H1 (cell line): ENCODE results near the gene DYDC2. TPM values are rescaled to one million over a fixed set of nuclear protein-coding genes. Genes with fewer than 3 reads are reported as not detected.

Experiments
- EZH2 ChIP-seq: fragments of 200-600 bp; sonication (generic); IDR thresholded peaks from 2 replicates; pipeline ENCODE4 v1.7.1; 2012; ENCODE audit warnings: low read depth, mild to moderate bottlenecking, moderate library complexity, low read length, inconsistent platforms; ENCODE audit not compliant: severe bottlenecking
- RNF2 ChIP-seq: fragments of 200-900, 300-1000 bp; sonication (generic); IDR thresholded peaks from 2 replicates; pipeline ENCODE4 v1.7.1; 2016; ENCODE audit warnings: borderline replicate concordance, low read depth, mild to moderate bottlenecking, antibody characterized with exemption, low read length; ENCODE audit not compliant: poor library complexity, severe bottlenecking; ENCODE audit errors: missing control alignments
- RXRA ChIP-seq: IDR thresholded peaks from 2 replicates; pipeline ENCODE4 v1.6.1; 2011; ENCODE audit warnings: low read depth, mild to moderate bottlenecking, low read length, moderate library complexity; ENCODE audit not compliant: insufficient read depth
- SIRT6 ChIP-seq: IDR thresholded peaks from one replicate; pipeline ENCODE4 v1.7.1; 2012; ENCODE audit warnings: low read length, inconsistent platforms
- SP1 ChIP-seq: IDR thresholded peaks from 2 replicates; pipeline ENCODE4 v1.6.1; 2011; ENCODE audit warnings: low read depth, low read length
- USF2 ChIP-seq: IDR thresholded peaks from 2 replicates; pipeline ENCODE4 v1.6.1; 2011; ENCODE audit warnings: low read length, improper control_type of control experiment
- polyA plus RNA-seq, 7 experiments: library from polyadenylated mRNA; depleted of rRNA in 3 of 7; stranded (reverse) in 5 of 7; unstranded in 2 of 7; fragments of >200 nt in 5 of 7; fragments of 200-250 nt in 2 of 7; gene quantifications; 1 replicate in 5 of 7; 2 replicates in 1 of 7; 4 replicates in 1 of 7; pipeline versions ENCODE4 v1.2.1 to v1.2.3, GENCODE V29; 2011 to 2013; ENCODE audit warnings: missing spikeins in 2 of 7, mixed read lengths in 2 of 7
- total RNA-seq: library from RNA; stranded (reverse); fragmentation: NEBNext Ultra II Directional; extraction: Animal tissue kit (Norgen Biotek cat#: 25700); gene quantifications from 2 replicates; pipeline ENCODE4 v1.2.1, GENCODE V29; 2021

DYDC2 gene
- total and polyA plus RNA-seq, 2 of the 8 experiments (the other 6 are each of a cell fraction or from before 2014, with no cell fraction given): 1.5 to 5.2 TPM

- TF ChIP-seq USF2 (no peak), SIRT6 (no peak), RXRA (no peak), SP1 (no peak), EZH2 (no peak), RNF2 (no peak)
These were observed 59.3 kb downstream of the DYDC2 start (continued) for GRCh38 chr10:80415734-80416478.
